ENCODE data around the gene NKX2-4.

DNA sequence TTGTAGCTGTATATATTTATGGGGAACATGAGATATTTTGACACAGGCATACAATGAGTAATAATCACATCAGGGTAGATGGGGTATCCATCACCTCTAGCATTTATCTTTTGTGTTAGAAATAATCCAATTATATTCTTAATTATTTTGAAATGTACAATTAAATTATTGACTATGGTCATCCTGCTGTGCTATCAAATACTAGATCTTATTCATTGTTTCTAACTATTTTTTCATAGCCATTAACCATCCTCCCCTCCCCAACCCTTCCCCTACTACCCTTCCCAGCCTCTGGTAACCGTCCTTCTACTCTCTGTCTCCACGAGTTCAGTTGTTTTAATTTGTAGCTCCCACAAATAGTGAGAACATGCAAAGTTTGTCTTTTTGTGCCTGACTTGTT is 28.5 kb downstream of the NKX2-4 start:
- TF ChIP-seq, protein P1, sequence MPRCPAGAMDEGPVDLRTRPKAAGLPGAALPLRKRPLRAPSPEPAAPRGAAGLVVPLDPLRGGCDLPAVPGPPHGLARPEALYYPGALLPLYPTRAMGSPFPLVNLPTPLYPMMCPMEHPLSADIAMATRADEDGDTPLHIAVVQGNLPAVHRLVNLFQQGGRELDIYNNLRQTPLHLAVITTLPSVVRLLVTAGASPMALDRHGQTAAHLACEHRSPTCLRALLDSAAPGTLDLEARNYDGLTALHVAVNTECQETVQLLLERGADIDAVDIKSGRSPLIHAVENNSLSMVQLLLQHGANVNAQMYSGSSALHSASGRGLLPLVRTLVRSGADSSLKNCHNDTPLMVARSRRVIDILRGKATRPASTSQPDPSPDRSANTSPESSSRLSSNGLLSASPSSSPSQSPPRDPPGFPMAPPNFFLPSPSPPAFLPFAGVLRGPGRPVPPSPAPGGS (IDR thresholded peaks at IDR 0.05; ENCODE audit: borderline replicate concordance, insufficient read depth, low read depth, low read length, poor library complexity, severe bottlenecking): no peak
- TF ChIP-seq SMC3 (IDR thresholded peaks at IDR 0.05; ENCODE audit: borderline replicate concordance, low read length) (no peak), CTCF (IDR thresholded peaks at IDR 0.05 in 2 of 3, conservative IDR thresholded peaks at IDR 0.05 in 1 of 3; ENCODE audit: control insufficient read depth in 2 of 3, extremely low read depth in 1 of 3, insufficient read depth in 1 of 3, low read depth in 3 of 3, low read length in 3 of 3) (no peak)

All from GM12878 (cell line).